Measurements from ENCODE around the gene C22orf31. TPM values are rescaled to one million over a fixed set of nuclear protein-coding genes. Genes with fewer than 3 reads are reported as not detected.

The C22orf31 gene
- total RNA-seq, 1 experiment from 2014 or later: not detected

- Mint-ChIP-seq H3K27me3 (ENCODE audit: low read depth) (no peaks in the 10 kb centered on the region), H3K4me3 (no peak overlapping the region), H3K9me3 (no peaks in the 10 kb centered on the region), H3K4me1 (peaks cover 13 to 24% of the 10 kb centered on the region in 2 experiments), H3K36me3 (ENCODE audit: insufficient read depth in 1 of 3, low read depth in 3 of 3) (no peaks in the 10 kb centered on the region), H3K27ac (peak overlapping the region in 1 of 3 experiments; percentile 3; a peak in 1 of 7 replicates)
- H4K91ac ChIP-seq (ENCODE audit: insufficient read length, low read depth, low read length): no peak overlapping the region
- H3K18ac ChIP-seq (ENCODE audit: insufficient read length, low read depth, low read length): no peak overlapping the region
- TF ChIP-seq, protein P1, sequence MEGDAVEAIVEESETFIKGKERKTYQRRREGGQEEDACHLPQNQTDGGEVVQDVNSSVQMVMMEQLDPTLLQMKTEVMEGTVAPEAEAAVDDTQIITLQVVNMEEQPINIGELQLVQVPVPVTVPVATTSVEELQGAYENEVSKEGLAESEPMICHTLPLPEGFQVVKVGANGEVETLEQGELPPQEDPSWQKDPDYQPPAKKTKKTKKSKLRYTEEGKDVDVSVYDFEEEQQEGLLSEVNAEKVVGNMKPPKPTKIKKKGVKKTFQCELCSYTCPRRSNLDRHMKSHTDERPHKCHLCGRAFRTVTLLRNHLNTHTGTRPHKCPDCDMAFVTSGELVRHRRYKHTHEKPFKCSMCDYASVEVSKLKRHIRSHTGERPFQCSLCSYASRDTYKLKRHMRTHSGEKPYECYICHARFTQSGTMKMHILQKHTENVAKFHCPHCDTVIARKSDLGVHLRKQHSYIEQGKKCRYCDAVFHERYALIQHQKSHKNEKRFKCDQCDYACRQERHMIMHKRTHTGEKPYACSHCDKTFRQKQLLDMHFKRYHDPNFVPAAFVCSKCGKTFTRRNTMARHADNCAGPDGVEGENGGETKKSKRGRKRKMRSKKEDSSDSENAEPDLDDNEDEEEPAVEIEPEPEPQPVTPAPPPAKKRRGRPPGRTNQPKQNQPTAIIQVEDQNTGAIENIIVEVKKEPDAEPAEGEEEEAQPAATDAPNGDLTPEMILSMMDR (conservative IDR thresholded peaks at IDR 0.05): no peak
- no peaks in the 10 kb centered on the region for H3K9me3 ChIP-seq (ENCODE audit: control insufficient read depth, low read depth, low read length)
- H3K4me2 ChIP-seq (ENCODE audit: insufficient read depth, insufficient read length, low read length): no peak overlapping the region
- no peak overlapping the region for H3K14ac ChIP-seq (ENCODE audit: insufficient read depth, low read length)
- H3K23me2 ChIP-seq (ENCODE audit: insufficient read length, low read depth, low read length, poor library complexity, severe bottlenecking): no peaks in the 10 kb centered on the region
- H4K8ac ChIP-seq (replicated peaks; ENCODE audit: insufficient read length, low read depth, low read length): no peak overlapping the region
- H2BK20ac ChIP-seq (ENCODE audit: low read depth, low read length, poor library complexity, severe bottlenecking): no peak overlapping the region
- H2BK5ac ChIP-seq (ENCODE audit: insufficient read length, low read length): no peak overlapping the region
- no peak overlapping the region for H2BK15ac ChIP-seq (ENCODE audit: low read depth, low read length)
- H3T11ph ChIP-seq (ENCODE audit: low read length): no peak overlapping the region
- no CpG with 5 or more reads among the region's 4 CpGs for WGBS (ENCODE audit: extremely low coverage, insufficient read length, low lambda C conversion rate)
- no peak overlapping the region for H2AK5ac ChIP-seq (ENCODE audit: insufficient read length, low read length)
- no peaks in the 10 kb centered on the region for H3K4me1 ChIP-seq (ENCODE audit: insufficient read depth, low read length)
- peak overlapping the region; percentile 67 for H3K56ac ChIP-seq (ENCODE audit: insufficient read length, low read depth, low read length)
- H3K79me2 ChIP-seq (ENCODE audit: insufficient read depth, low read length): no peaks in the 10 kb centered on the region
- no peak overlapping the region for H3K27ac ChIP-seq (ENCODE audit: insufficient read length, low read depth, low read length)
- H4K5ac ChIP-seq (ENCODE audit: insufficient read length, low read depth, low read length): no peak overlapping the region
- H2AFZ ChIP-seq (ENCODE audit: low read length): no peak overlapping the region
- H2BK12ac ChIP-seq (ENCODE audit: insufficient read length, low read depth, low read length): no peak overlapping the region
- no peak overlapping the region for H3K23ac ChIP-seq (ENCODE audit: insufficient read length, low read depth, low read length)
- H3K79me1 ChIP-seq (ENCODE audit: insufficient read depth, low read depth, low read length, poor library complexity, severe bottlenecking): no peaks in the 10 kb centered on the region
- no peaks in the 10 kb centered on the region for H3K27me3 ChIP-seq (ENCODE audit: insufficient read depth, low read length)
- no peak for DNase-seq
- no peak overlapping the region for H3K9ac ChIP-seq (ENCODE audit: extremely low read depth, insufficient read length, low read length)
- no peak overlapping the region for H2BK120ac ChIP-seq (ENCODE audit: low read depth, low read length, poor library complexity, severe bottlenecking)
- H4K20me1 ChIP-seq (ENCODE audit: control insufficient read depth, insufficient read depth, insufficient read length): no peaks in the 10 kb centered on the region
- H3K4ac ChIP-seq (ENCODE audit: low read depth, low read length): no peak overlapping the region
Measured at GRCh38 chr22:29109822-29110221, 48.2 kb upstream of the C22orf31 start.

All from H9 (cell line).